Colon (tissue), 2 donors: ENCODE results near the gene ADH7.
"Not testable (repeated sequence)": the region's sequence is repeated elsewhere in the genome, so short reads cannot be mapped to it uniquely, and the experiment has no call there.

ENCODE experiments used
- FAIRE-seq: peaks from 2 replicates; lab custom pipeline; 2012; peaks lifted over from hg19 to GRCh38; lab: Jason Lieb, UNC
- donor health status: control.
- donor health status: control.

The ADH7 gene

GRCh38 chr4:99379571-99379970 is 55.6 kb downstream of the ADH7 start:
- no peak for FAIRE-seq

GRCh38 chr4:99378876-99379275 is 56.3 kb downstream of the ADH7 start:
- FAIRE-seq = no peak

GRCh38 chr4:99377341-99377740 is 57.8 kb downstream of the ADH7 start:
- FAIRE-seq = not testable (repeated sequence)

GRCh38 chr4:99372464-99372863 is 62.7 kb downstream of the ADH7 start:
- FAIRE-seq = not testable (repeated sequence)

- not testable (repeated sequence) for FAIRE-seq
Measured at GRCh38 chr4:99367817-99368216, 67.3 kb downstream of the ADH7 start.

GRCh38 chr4:99366491-99366890 is 68.7 kb downstream of the ADH7 start:
- FAIRE-seq = no peak

GRCh38 chr4:99362768-99363167 is 72.4 kb downstream of the ADH7 start:
- no peak for FAIRE-seq
